IMR-90 (cell line): Measurements from ENCODE around the gene AFAP1L1. TPM values are rescaled to one million over a fixed set of nuclear protein-coding genes. Genes with fewer than 3 reads are reported as not detected.
A peak's percentile ranks its signal among the peaks of the same experiment; 100 is the strongest.

ENCODE experiments used
- ATAC-seq: fragments of 200-7000 bp; cut with Tn5 transposase; 2 replicates; pipeline ENCODE4 v1.9.1; 2020; ENCODE audit warnings: low read depth, mild to moderate bottlenecking, moderate library complexity
- BruUV-seq: library from RNA; stranded (reverse); fragments of 400-500 nt; replicated peaks from 2 replicates; lab custom pipeline; 2021; lab: Mats Ljungman, UMichigan
- CTCF ChIA-PET: fragments of 300-600 bp; formaldehyde crosslinking; extraction: SDS; loops from one replicate; lab custom pipeline; 2021; ENCODE audit warnings: antibody characterized with exemption; lab: Yijun Ruan, JAX
- POLR2A ChIA-PET: fragments of 300-600 bp; sonication (Branson Sonifier 250); formaldehyde crosslinking; loops from one replicate; lab custom pipeline; 2022; ENCODE audit warnings: antibody characterized with exemption; ENCODE audit not compliant: unreplicated experiment; lab: Charles Lee
- DNase-seq: peaks from one replicate; pipeline ENCODE4 v3.0.0; 2013
- H2AFZ ChIP-seq: replicated peaks from 2 replicates; pipeline ENCODE3; 2013; ENCODE audit warnings: low read length, mild to moderate bottlenecking; ENCODE audit not compliant: poor library complexity
- H2AK5ac ChIP-seq: 2 replicates; pipeline ENCODE4 v1.6.1; 2013; ENCODE audit warnings: low read depth, low read length, inconsistent platforms
- H2AK9ac ChIP-seq: replicated peaks from 2 replicates; pipeline ENCODE3; 2013; ENCODE audit warnings: mild to moderate bottlenecking, low read depth, low read length, moderate library complexity; ENCODE audit not compliant: poor library complexity
- H2BK120ac ChIP-seq: 2 replicates; pipeline ENCODE4 v1.6.1; 2013; ENCODE audit warnings: low read depth, low read length, inconsistent platforms
- H2BK15ac ChIP-seq: 3 replicates; pipeline ENCODE4 v1.6.1; 2013; ENCODE audit warnings: low read depth, low read length, inconsistent platforms
- H2BK20ac ChIP-seq: 2 replicates; pipeline ENCODE4 v1.6.1; 2013; ENCODE audit warnings: low read depth, mild to moderate bottlenecking, inconsistent platforms, low read length, moderate library complexity
- H2BK5ac ChIP-seq: 2 replicates; pipeline ENCODE4 v1.6.1; 2013; ENCODE audit warnings: mild to moderate bottlenecking, low read depth, low read length, inconsistent platforms; ENCODE audit not compliant: poor library complexity, severe bottlenecking
- H3K14ac ChIP-seq: replicated peaks from 2 replicates; pipeline ENCODE4 v1.6.1; 2013; ENCODE audit warnings: low read depth, low read length, inconsistent platforms
- H3K18ac ChIP-seq: 2 replicates; pipeline ENCODE4 v1.6.1; 2013; ENCODE audit warnings: low read depth, low read length, control low read depth
- H3K23ac ChIP-seq: 2 replicates; pipeline ENCODE4 v1.6.1; 2013; ENCODE audit warnings: low read depth, low read length, inconsistent platforms
- H3K27ac ChIP-seq: 2 replicates; pipeline ENCODE4 v1.5.1; 2013; ENCODE audit warnings: mild to moderate bottlenecking, control low read depth, low read length; ENCODE audit not compliant: insufficient read depth
- H3K27me3 ChIP-seq: 2 replicates; pipeline ENCODE4 v1.6.1; 2013; ENCODE audit warnings: low read length; ENCODE audit not compliant: control insufficient read depth, insufficient read depth
- H3K36me3 ChIP-seq: 2 replicates; pipeline ENCODE4 v1.6.1; 2013; ENCODE audit warnings: low read length, mixed read lengths; ENCODE audit not compliant: control insufficient read depth, insufficient read depth
- H3K4ac ChIP-seq: 2 replicates; pipeline ENCODE4 v1.6.1; 2013; ENCODE audit warnings: low read depth, low read length, inconsistent platforms
- H3K4me1 ChIP-seq: 2 replicates; pipeline ENCODE4 v1.6.1; 2013; ENCODE audit warnings: low read length, mixed read lengths; ENCODE audit not compliant: control insufficient read depth, insufficient read depth
- H3K4me2 ChIP-seq: 2 replicates; pipeline ENCODE4 v1.6.1; 2013; ENCODE audit warnings: low read depth, mild to moderate bottlenecking, control low read depth, low read length, moderate library complexity
- H3K4me3 ChIP-seq: 2 replicates; pipeline ENCODE4 v1.5.1; 2013; ENCODE audit warnings: low read depth, mild to moderate bottlenecking, control low read depth, low read length, moderate library complexity; ENCODE audit not compliant: insufficient read depth
- H3K56ac ChIP-seq: 2 replicates; pipeline ENCODE4 v1.6.1; 2013; ENCODE audit warnings: low read length, inconsistent platforms; ENCODE audit not compliant: insufficient read depth; ENCODE audit errors: extremely low read depth
- H3K79me1 ChIP-seq, 2 experiments: 2 replicates each; pipeline ENCODE4 v1.6.1; 2013; ENCODE audit warnings: low read length in 2 of 2, inconsistent platforms in 1 of 2, low read depth in 1 of 2
- H3K9ac ChIP-seq: 2 replicates; pipeline ENCODE4 v1.6.1; 2013; ENCODE audit warnings: low read depth, low read length, control low read depth
- H3K9me1 ChIP-seq: 2 replicates; pipeline ENCODE4 v1.6.1; 2013; ENCODE audit warnings: low read length, inconsistent platforms; ENCODE audit not compliant: insufficient read depth
- H3K9me3 ChIP-seq: 2 replicates; pipeline ENCODE4 v1.6.1; 2013; ENCODE audit warnings: low read length; ENCODE audit not compliant: control insufficient read depth, insufficient read depth
- H4K20me1 ChIP-seq: 2 replicates; pipeline ENCODE4 v1.6.1; 2013; ENCODE audit warnings: low read length, inconsistent platforms; ENCODE audit not compliant: insufficient read depth
- H4K5ac ChIP-seq: 2 replicates; pipeline ENCODE4 v1.6.1; 2013; ENCODE audit warnings: mild to moderate bottlenecking, low read depth, low read length, control low read depth
- H4K8ac ChIP-seq, 2 experiments: 2 replicates each; pipeline ENCODE4 v1.6.1; 2013; ENCODE audit warnings: low read depth in 2 of 2, low read length in 2 of 2, control low read depth in 1 of 2, inconsistent platforms in 1 of 2
- H4K91ac ChIP-seq: 2 replicates; pipeline ENCODE4 v1.6.1; 2013; ENCODE audit warnings: low read depth, low read length, inconsistent platforms; ENCODE audit not compliant: insufficient read depth
- BHLHE40 ChIP-seq: fragments of 150-350 bp; IDR thresholded peaks from 2 replicates; pipeline ENCODE4 v1.6.1; 2016; ENCODE audit warnings: mild to moderate bottlenecking, low read depth, low read length
- CHD1 ChIP-seq: IDR thresholded peaks from 2 replicates; pipeline ENCODE4 v1.6.1; 2012; ENCODE audit warnings: low read depth, low read length, improper control_type of control experiment
- MAFK ChIP-seq: IDR thresholded peaks from 2 replicates; pipeline ENCODE4 v1.6.1; 2012; ENCODE audit warnings: low read depth, low read length, improper control_type of control experiment
- MAZ ChIP-seq: IDR thresholded peaks from 2 replicates; pipeline ENCODE4 v1.6.1; 2012; ENCODE audit warnings: low read depth, mild to moderate bottlenecking, low read length, improper control_type of control experiment, moderate library complexity, borderline replicate concordance
- MXI1 ChIP-seq: IDR thresholded peaks from 2 replicates; pipeline ENCODE4 v1.6.1; 2012; ENCODE audit warnings: low read depth, mild to moderate bottlenecking, low read length, moderate library complexity, borderline replicate concordance
- POLR2A ChIP-seq: IDR thresholded peaks from 2 replicates; pipeline ENCODE4 v1.6.1; 2012; ENCODE audit warnings: mild to moderate bottlenecking, low read depth, low read length
- RFX5 ChIP-seq: IDR thresholded peaks from 2 replicates; pipeline ENCODE4 v1.8.0; 2012; ENCODE audit warnings: low read depth, mild to moderate bottlenecking, low read length, moderate library complexity
- SMC3 ChIP-seq: fragments of 150-350 bp; IDR thresholded peaks from 2 replicates; pipeline ENCODE4 v1.6.1; 2016; ENCODE audit warnings: low read depth, mild to moderate bottlenecking, antibody characterized with exemption, low read length, moderate library complexity
- USF2 ChIP-seq: fragments of 150-350 bp; IDR thresholded peaks from 2 replicates; pipeline ENCODE4 v1.6.1; 2017; ENCODE audit warnings: mild to moderate bottlenecking, antibody characterized with exemption, low read length, low read depth
- WGBS, 2 experiments: methylation state at CpG; one replicate each; pipeline versions ENCODE4 v1.1.5 to v1.1.7; 2013; ENCODE audit warnings: missing lambda C conversion rate in 2 of 2; ENCODE audit not compliant: insufficient read length in 1 of 2; ENCODE audit errors: extremely low coverage in 2 of 2; 5-methylcytosine and 5-hydroxymethylcytosine counted together
- dilution Hi-C: fragments of 300-500 bp; cut with HindIII; formaldehyde crosslinking; loops from one replicate; pipeline ENCODE4 v1.14.3; 2018; ENCODE audit warnings: low sequenced_read_pairs; ENCODE audit not compliant: unreplicated experiment
- in situ Hi-C: fragments of 300-500 bp; cut with MboI; formaldehyde crosslinking; loops from 3 replicates; pipeline ENCODE4 v1.14.3; 2019; ENCODE audit warnings: low sequenced_read_pairs, inconsistent platforms, mixed read lengths
- intact Hi-C: fragments of 100-400 bp; cut with micrococcal nuclease; formaldehyde crosslinking; loops from 2 replicates; pipeline ENCODE4 v1.10.0; 2022
- polyA plus RNA-seq, 3 experiments: library from polyadenylated mRNA; depleted of rRNA; stranded (reverse); fragments of >200 nt; gene quantifications; 2 replicates each; pipeline ENCODE4 v1.2.3, GENCODE V29; 2012; ENCODE audit warnings: low replicate concordance in 1 of 3
- total RNA-seq: library from RNA; depleted of rRNA; stranded (reverse); fragments of >200 nt; gene quantifications from 2 replicates; pipeline ENCODE4 v1.2.3, GENCODE V29; 2012
- TF ChIP-seq, protein P1 (sequence below): fragments of 150-350 bp; IDR thresholded peaks from 2 replicates; pipeline ENCODE4 v1.6.1; 2016; ENCODE audit warnings: low read depth, mild to moderate bottlenecking, low read length, moderate library complexity, borderline replicate concordance

The AFAP1L1 gene
- total and polyA plus RNA-seq, 2 of the 4 experiments (the other 2 are of a cell fraction): 3.3 to 5.7 TPM

- no peak overlapping the region for H2BK120ac ChIP-seq
- H3K4ac ChIP-seq: no peak overlapping the region
- H3K9ac ChIP-seq: no peak overlapping the region
- peaks cover 6 to 21% of the 10 kb centered on the region in 2 experiments for H3K79me1 ChIP-seq
- H4K5ac ChIP-seq: no peak overlapping the region
- H4K20me1 ChIP-seq: peaks cover 3% of the 10 kb centered on the region; the same call in 1 of the 2 replicates
- TF ChIP-seq CHD1 (no peak), MAZ (no peak), BHLHE40 (no peak), RFX5 (no peak), MXI1 (no peak), USF2 (no peak), SMC3 (no peak), MAFK (no peak), POLR2A (no peak)
- TF ChIP-seq, protein P1, sequence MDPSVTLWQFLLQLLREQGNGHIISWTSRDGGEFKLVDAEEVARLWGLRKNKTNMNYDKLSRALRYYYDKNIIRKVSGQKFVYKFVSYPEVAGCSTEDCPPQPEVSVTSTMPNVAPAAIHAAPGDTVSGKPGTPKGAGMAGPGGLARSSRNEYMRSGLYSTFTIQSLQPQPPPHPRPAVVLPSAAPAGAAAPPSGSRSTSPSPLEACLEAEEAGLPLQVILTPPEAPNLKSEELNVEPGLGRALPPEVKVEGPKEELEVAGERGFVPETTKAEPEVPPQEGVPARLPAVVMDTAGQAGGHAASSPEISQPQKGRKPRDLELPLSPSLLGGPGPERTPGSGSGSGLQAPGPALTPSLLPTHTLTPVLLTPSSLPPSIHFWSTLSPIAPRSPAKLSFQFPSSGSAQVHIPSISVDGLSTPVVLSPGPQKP: no peak
- H3K18ac ChIP-seq: no peak overlapping the region
- H2AK5ac ChIP-seq: peak overlapping the region; percentile 11; the same call in 1 of the 2 replicates
- in situ Hi-C loops: no loop called here
- BruUV-seq: no TSS peak
- H3K4me2 ChIP-seq: no peak overlapping the region
- no peak overlapping the region for H2BK15ac ChIP-seq
- H3K14ac ChIP-seq: no peak overlapping the region
- H3K4me3 ChIP-seq: no peak overlapping the region
- H2AFZ ChIP-seq: no peak overlapping the region
- peaks cover 6% of the 10 kb centered on the region for H3K4me1 ChIP-seq
- no peaks in the 10 kb centered on the region for H3K36me3 ChIP-seq
- H2BK5ac ChIP-seq: no peak overlapping the region
- dilution Hi-C loops: no loop called here
- H3K9me3 ChIP-seq: no peaks in the 10 kb centered on the region
- no peak overlapping the region for H3K56ac ChIP-seq
- no peak overlapping the region for H3K23ac ChIP-seq
- ATAC-seq (no peak), DNase-seq (peak; percentile 44)
- 100% methylated on average over 1 of the region's 1 CpG; no CpG with 5 or more reads in 1 of the 2 experiments for WGBS, 2 experiments
- no peak overlapping the region for H2BK20ac ChIP-seq
- no peak overlapping the region for H4K91ac ChIP-seq
- no peak overlapping the region for H3K27ac ChIP-seq
- POLR2A ChIA-PET: no interaction called here
- H4K8ac ChIP-seq: no peak overlapping the region
- H3K9me1 ChIP-seq: peaks cover 7% of the 10 kb centered on the region
- intact Hi-C loops: loop anchor here (5.0 kb wide), 1 partner anchor 287 kb away; no protein-coding TSS in a partner anchor
- H2AK9ac ChIP-seq: no peak overlapping the region
- H3K27me3 ChIP-seq: no peaks in the 10 kb centered on the region; the same call in 1 of the 2 replicates
- CTCF ChIA-PET: no interaction called here
Measured at GRCh38 chr5:149274939-149275338, 3.3 kb downstream of the AFAP1L1 start.
